Glutamatergic neuron (in vitro differentiated cells): ENCODE measurements around the gene SLC7A1. TPM values are rescaled to one million over a fixed set of nuclear protein-coding genes. Genes with fewer than 3 reads are reported as not detected.

Experiments
- DNase-seq: peaks from one replicate; pipeline ENCODE4 v3.0.0; 2022
- H3K27ac Mint-ChIP-seq: one replicate; pipeline ENCODE4 v1.8.0; 2020; ENCODE audit warnings: mild to moderate bottlenecking, mixed read lengths, inconsistent platforms; ENCODE audit not compliant: unreplicated experiment
- H3K27me3 Mint-ChIP-seq: one replicate; pipeline ENCODE4 v1.8.0; 2020; ENCODE audit warnings: mild to moderate bottlenecking, moderate library complexity, mixed read lengths, inconsistent platforms; ENCODE audit not compliant: unreplicated experiment
- H3K36me3 Mint-ChIP-seq: one replicate; pipeline ENCODE4 v1.8.0; 2020; ENCODE audit warnings: mild to moderate bottlenecking, mixed read lengths, inconsistent platforms; ENCODE audit not compliant: unreplicated experiment
- H3K4me1 Mint-ChIP-seq: one replicate; pipeline ENCODE4 v1.8.0; 2020; ENCODE audit warnings: mild to moderate bottlenecking, low read depth, mixed read lengths, inconsistent platforms; ENCODE audit not compliant: unreplicated experiment
- H3K4me3 Mint-ChIP-seq: one replicate; pipeline ENCODE4 v1.8.0; 2020; ENCODE audit warnings: mild to moderate bottlenecking, mixed read lengths, inconsistent platforms; ENCODE audit not compliant: unreplicated experiment
- H3K9me3 Mint-ChIP-seq: one replicate; pipeline ENCODE4 v1.8.0; 2020; ENCODE audit warnings: mild to moderate bottlenecking, moderate library complexity, mixed read lengths, inconsistent platforms; ENCODE audit not compliant: unreplicated experiment
- CTCF ChIP-seq: fragments of 200-600 bp; sonication (generic); IDR thresholded peaks from one replicate; pipeline ENCODE4 v1.5.0; 2021; ENCODE audit not compliant: partially characterized antibody, unreplicated experiment
- total RNA-seq: library from RNA; stranded (reverse); fragmentation: NEBNext Ultra II Directional; extraction: Animal tissue kit (Norgen Biotek cat#: 25700); gene quantifications from one replicate; pipeline ENCODE4 v1.2.1, GENCODE V29; 2021; ENCODE audit not compliant: unreplicated experiment

SLC7A1 gene
- total RNA-seq, 1 donor from 2014 or later = 89.8 TPM

GRCh38 chr13:29539856-29540255 lies 55.6 kb downstream of the SLC7A1 start:
- Mint-ChIP-seq H3K9me3 (peaks cover 6% of the 10 kb centered on the region), H3K27ac (no peak overlapping the region)

GRCh38 chr13:29538652-29539040 lies 56.8 kb downstream of the SLC7A1 start:
- Mint-ChIP-seq H3K36me3 (peaks cover 7% of the 10 kb centered on the region), H3K9me3 (peaks cover 6% of the 10 kb centered on the region), H3K4me1 (peaks cover 39% of the 10 kb centered on the region), H3K27me3 (peaks cover 3% of the 10 kb centered on the region), H3K4me3 (no peak overlapping the region), H3K27ac (no peak overlapping the region)
- no peak for DNase-seq
- TF ChIP-seq CTCF = no peak

More at GRCh38 chr13:29539856-29540255, 55.6 kb downstream of the SLC7A1 start:
- Mint-ChIP-seq H3K27me3 (peaks cover 3% of the 10 kb centered on the region), H3K4me3 (no peak overlapping the region), H3K36me3 (peaks cover 7% of the 10 kb centered on the region), H3K4me1 (peaks cover 30% of the 10 kb centered on the region)
- DNase-seq = no peak
- no peak for TF ChIP-seq CTCF

- no peak overlapping the region for H3K27ac Mint-ChIP-seq
These were observed 57.5 kb downstream of the SLC7A1 start for GRCh38 chr13:29537736-29538651.

GRCh38 chr13:29536853-29537252 lies 58.6 kb downstream of the SLC7A1 start:
- Mint-ChIP-seq H3K36me3 (peaks cover 7% of the 10 kb centered on the region), H3K4me1 (peaks cover 40% of the 10 kb centered on the region), H3K9me3 (peaks cover 6% of the 10 kb centered on the region), H3K27ac (no peak overlapping the region), H3K27me3 (peaks cover 6% of the 10 kb centered on the region), H3K4me3 (no peak overlapping the region)
- TF ChIP-seq CTCF = no peak
- no peak for DNase-seq

More at GRCh38 chr13:29537736-29538651, 57.5 kb downstream of the SLC7A1 start:
- no peak for TF ChIP-seq CTCF
- no peak for DNase-seq
- Mint-ChIP-seq H3K36me3 (peaks cover 7% of the 10 kb centered on the region), H3K27me3 (peaks cover 3% of the 10 kb centered on the region), H3K4me3 (no peak overlapping the region), H3K9me3 (peaks cover 6% of the 10 kb centered on the region), H3K4me1 (peaks cover 40% of the 10 kb centered on the region)
